ENCODE measurements around the gene ACP1. TPM values are rescaled to one million over a fixed set of nuclear protein-coding genes. Genes with fewer than 3 reads are reported as not detected.

The ACP1 gene
- total and polyA plus RNA-seq, 3 experiments from 2014 or later: 152 to 171 (median 160) TPM

- peaks cover 4 to 19% of the 10 kb centered on the region in 2 donors for H3K27me3 Mint-ChIP-seq
- H3K27ac Mint-ChIP-seq: peak overlapping the region in 2 of 8 donors; percentile 55 to 61
- Histone ChIP-seq H3K27ac (ENCODE audit: low read depth, low read length) (no peak overlapping the region), H3K9me3 (ENCODE audit: low read length) (no peaks in the 10 kb centered on the region), H3K4me3 (ENCODE audit: low read length) (no peak overlapping the region), H3K36me3 (ENCODE audit: insufficient read depth, low read length) (no peaks in the 10 kb centered on the region), H3K27me3 (ENCODE audit: insufficient read depth, low read length, poor library complexity, severe bottlenecking) (no peaks in the 10 kb centered on the region), H3K4me1 (ENCODE audit: insufficient read depth, low read length) (peaks cover 11% of the 10 kb centered on the region)
- peaks cover 13 to 30% (median 28%) of the 10 kb centered on the region in 3 donors for H3K4me1 Mint-ChIP-seq
- no peak for DNase-seq
- POLR2A ChIA-PET: no interaction called here
- CTCF ChIA-PET: no interaction called here
- H3K36me3 Mint-ChIP-seq: peaks cover 0 to 4% (median 0%) of the 10 kb centered on the region in 3 donors
- H3K4me3 Mint-ChIP-seq: peak overlapping the region in 1 of 7 donors; percentile 52
- no peaks in the 10 kb centered on the region for H3K9me3 Mint-ChIP-seq
Measured at GRCh38 chr2:320561-320960, 55.8 kb downstream of the ACP1 start.

- DNase-seq: no peak
- Histone ChIP-seq H3K4me3 (ENCODE audit: low read length) (no peak overlapping the region), H3K27ac (ENCODE audit: low read depth, low read length) (no peak overlapping the region), H3K36me3 (ENCODE audit: insufficient read depth, low read length) (no peaks in the 10 kb centered on the region), H3K27me3 (ENCODE audit: insufficient read depth, low read length, poor library complexity, severe bottlenecking) (no peaks in the 10 kb centered on the region), H3K9me3 (ENCODE audit: low read length) (no peaks in the 10 kb centered on the region), H3K4me1 (ENCODE audit: insufficient read depth, low read length) (peaks cover 8% of the 10 kb centered on the region)
- ChIA-PET CTCF (no interaction called here), POLR2A (no interaction called here)
- Mint-ChIP-seq H3K27ac (no peak overlapping the region), H3K4me3 (peak overlapping the region in 1 of 7 donors; percentile 38), H3K36me3 (peaks cover 0 to 15% (median 5%) of the 10 kb centered on the region in 3 donors), H3K4me1 (peaks cover 13 to 25% (median 23%) of the 10 kb centered on the region in 3 donors), H3K9me3 (peaks cover 0 to 9% (median 7%) of the 10 kb centered on the region in 5 donors), H3K27me3 (peaks cover 9 to 30% of the 10 kb centered on the region in 2 donors)
Measured at GRCh38 chr2:322326-322725, 57.6 kb downstream of the ACP1 start.

- peaks cover 5% of the 10 kb centered on the region for H3K4me1 ChIP-seq (ENCODE audit: insufficient read depth, low read length)
- ChIA-PET CTCF (no interaction called here), POLR2A (no interaction called here)
- H3K27me3 Mint-ChIP-seq: peaks cover 15 to 37% of the 10 kb centered on the region in 2 donors
- H3K9me3 Mint-ChIP-seq: peaks cover 0 to 15% (median 9%) of the 10 kb centered on the region in 5 donors
- H3K9me3 ChIP-seq (ENCODE audit: low read length): no peaks in the 10 kb centered on the region
- H3K27ac ChIP-seq (ENCODE audit: low read depth, low read length): no peak overlapping the region
- no peaks in the 10 kb centered on the region for H3K27me3 ChIP-seq (ENCODE audit: insufficient read depth, low read length, poor library complexity, severe bottlenecking)
- H3K4me3 ChIP-seq (ENCODE audit: low read length): no peak overlapping the region
- peaks cover 0 to 19% (median 5%) of the 10 kb centered on the region in 3 donors for H3K36me3 Mint-ChIP-seq
- no peak overlapping the region for H3K4me3 Mint-ChIP-seq
- H3K27ac Mint-ChIP-seq: no peak overlapping the region
- H3K36me3 ChIP-seq (ENCODE audit: insufficient read depth, low read length): no peaks in the 10 kb centered on the region
- peaks cover 8 to 18% (median 16%) of the 10 kb centered on the region in 3 donors for H3K4me1 Mint-ChIP-seq
- no peak for DNase-seq
Measured at GRCh38 chr2:323035-323434, 58.3 kb downstream of the ACP1 start.

Other genes with a start within 250 kb of the ACP1 start
- gene FAM110C, start 218.4 kb upstream of the ACP1 start, total RNA-seq: under 1 TPM; 0.44 to 0.48 TPM
- gene FAM110C, start 218.4 kb upstream of the ACP1 start, polyA plus RNA-seq: 0.15 TPM
- gene SH3YL1, start 915 bp upstream of the ACP1 start, total RNA-seq: 10 to 100 TPM; 16.6 to 19.7 TPM
- 21.8 TPM for gene SH3YL1, start 915 bp upstream of the ACP1 start, polyA plus RNA-seq
- not detected for gene ALKAL2, start 23.1 kb downstream of the ACP1 start, total RNA-seq
- gene ALKAL2, start 23.1 kb downstream of the ACP1 start, polyA plus RNA-seq: not detected

Measured in CD8-positive, alpha-beta memory T cell (primary cell).